Fibroblast of mammary gland (primary cell): ENCODE results near the gene GORASP1.

ENCODE experiments used
- DNase-seq: peaks from one replicate; pipeline ENCODE4 v3.0.0-alpha.2; 2010; ENCODE audit warnings: low read depth
- H3K4me3 ChIP-seq: 2 replicates; pipeline ENCODE4 v1.5.1; 2011; ENCODE audit warnings: low read depth, mild to moderate bottlenecking, low read length, moderate library complexity; ENCODE audit not compliant: control insufficient read depth
- TF ChIP-seq, protein P1 (sequence below): conservative IDR thresholded peaks from 2 replicates; pipeline ENCODE4 v1.5.1; 2011; ENCODE audit warnings: low read depth, low read length, inconsistent platforms; ENCODE audit not compliant: control insufficient read depth, insufficient read depth

GORASP1 gene

DNA sequence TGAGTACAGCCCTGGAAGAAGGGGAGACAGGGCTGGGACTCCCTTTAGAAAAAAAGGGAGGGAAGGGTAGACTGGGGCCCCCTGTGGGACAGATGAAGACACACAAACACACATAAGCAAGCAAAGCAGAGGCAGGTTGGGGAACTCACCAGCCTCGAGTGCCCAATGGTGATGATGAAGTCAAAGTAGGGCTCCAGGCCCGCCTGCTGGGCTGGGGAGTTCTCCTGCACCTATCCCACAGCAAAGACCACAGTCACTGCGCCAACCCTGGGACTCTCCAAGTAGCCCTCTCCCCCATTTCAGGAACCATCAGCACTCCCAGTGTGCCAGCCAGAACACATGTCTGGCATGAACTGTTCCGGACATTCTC is 4.1 kb downstream of the GORASP1 start:
- H3K4me3 ChIP-seq: no peak overlapping the region
- TF ChIP-seq, protein P1, sequence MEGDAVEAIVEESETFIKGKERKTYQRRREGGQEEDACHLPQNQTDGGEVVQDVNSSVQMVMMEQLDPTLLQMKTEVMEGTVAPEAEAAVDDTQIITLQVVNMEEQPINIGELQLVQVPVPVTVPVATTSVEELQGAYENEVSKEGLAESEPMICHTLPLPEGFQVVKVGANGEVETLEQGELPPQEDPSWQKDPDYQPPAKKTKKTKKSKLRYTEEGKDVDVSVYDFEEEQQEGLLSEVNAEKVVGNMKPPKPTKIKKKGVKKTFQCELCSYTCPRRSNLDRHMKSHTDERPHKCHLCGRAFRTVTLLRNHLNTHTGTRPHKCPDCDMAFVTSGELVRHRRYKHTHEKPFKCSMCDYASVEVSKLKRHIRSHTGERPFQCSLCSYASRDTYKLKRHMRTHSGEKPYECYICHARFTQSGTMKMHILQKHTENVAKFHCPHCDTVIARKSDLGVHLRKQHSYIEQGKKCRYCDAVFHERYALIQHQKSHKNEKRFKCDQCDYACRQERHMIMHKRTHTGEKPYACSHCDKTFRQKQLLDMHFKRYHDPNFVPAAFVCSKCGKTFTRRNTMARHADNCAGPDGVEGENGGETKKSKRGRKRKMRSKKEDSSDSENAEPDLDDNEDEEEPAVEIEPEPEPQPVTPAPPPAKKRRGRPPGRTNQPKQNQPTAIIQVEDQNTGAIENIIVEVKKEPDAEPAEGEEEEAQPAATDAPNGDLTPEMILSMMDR: no peak
- no peak for DNase-seq

DNA sequence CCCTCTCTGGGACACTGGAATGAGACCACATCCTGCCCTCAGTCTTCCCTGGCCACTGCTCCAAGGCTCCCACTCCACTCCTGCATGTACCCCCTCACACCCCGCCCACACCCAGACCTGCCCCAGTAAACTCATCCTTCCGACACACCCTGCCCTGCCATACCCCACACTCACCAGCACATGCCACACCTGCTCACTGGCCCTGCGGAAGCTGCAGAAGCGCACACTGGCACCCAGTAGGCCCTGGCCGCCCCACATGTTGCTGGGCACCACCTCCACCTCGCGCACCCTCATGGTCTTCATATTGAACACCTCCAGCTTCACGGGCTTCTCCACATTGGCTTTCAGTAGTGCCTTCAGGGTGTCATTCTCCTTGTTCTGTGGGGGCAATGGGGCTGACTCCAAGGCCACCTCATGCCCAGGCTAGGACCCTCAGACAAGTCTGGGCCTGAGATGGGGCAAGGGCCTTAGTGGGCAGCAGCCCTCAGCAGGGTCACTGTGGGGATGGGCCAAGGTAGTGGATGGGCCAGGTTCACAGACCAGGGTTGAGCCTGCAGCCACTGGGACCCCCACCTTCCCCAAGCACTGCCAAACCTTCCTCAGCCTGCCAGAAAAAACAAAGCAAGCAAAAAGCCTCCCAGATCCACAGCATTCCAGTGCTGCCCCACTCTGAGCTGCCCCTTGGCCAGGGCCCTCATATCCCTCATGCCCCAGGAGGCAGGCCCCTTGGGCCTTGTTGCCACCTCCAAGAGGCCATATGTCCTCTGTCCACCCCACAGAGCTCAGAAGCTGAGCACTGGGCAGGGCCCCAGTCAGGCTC is 4.7 kb downstream of the GORASP1 start:
- H3K4me3 ChIP-seq: no peak overlapping the region
- TF ChIP-seq, protein P1: no peak
- no peak for DNase-seq

DNA sequence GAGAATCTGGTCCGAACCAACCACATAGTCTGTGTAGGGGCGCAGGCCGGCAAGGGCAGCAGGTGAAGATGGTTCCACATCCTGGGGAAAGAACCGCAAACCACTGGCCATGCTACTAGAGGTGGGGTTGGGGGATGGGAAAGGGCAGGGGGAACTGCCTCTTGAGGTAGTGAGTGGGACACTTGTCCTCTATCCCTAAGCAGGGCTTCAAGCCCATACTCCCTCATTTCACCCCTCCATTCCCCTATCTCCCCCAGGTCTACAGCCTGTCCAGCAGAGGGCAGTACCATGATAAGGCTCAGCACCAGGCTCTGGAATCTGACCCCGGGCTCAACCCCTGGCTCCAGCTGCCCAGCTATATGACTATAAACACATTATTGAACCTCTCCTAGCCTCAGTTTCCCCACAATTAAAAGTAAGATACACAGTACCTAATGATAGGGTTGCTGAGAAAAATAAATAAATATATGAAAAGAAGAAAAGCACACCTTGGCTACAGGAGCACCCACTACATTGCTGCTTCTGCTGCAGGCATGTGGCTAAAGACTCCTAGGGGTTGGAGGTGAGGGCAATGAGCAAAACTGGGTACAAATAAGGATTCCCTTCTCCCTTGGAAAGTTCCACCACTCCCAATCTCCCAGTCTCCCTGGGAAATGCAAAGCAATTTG is 6.3 kb downstream of the GORASP1 start:
- H3K4me3 ChIP-seq: no peak overlapping the region
- TF ChIP-seq, protein P1: peak; percentile 74
- DNase-seq: peak; percentile 44

DNA sequence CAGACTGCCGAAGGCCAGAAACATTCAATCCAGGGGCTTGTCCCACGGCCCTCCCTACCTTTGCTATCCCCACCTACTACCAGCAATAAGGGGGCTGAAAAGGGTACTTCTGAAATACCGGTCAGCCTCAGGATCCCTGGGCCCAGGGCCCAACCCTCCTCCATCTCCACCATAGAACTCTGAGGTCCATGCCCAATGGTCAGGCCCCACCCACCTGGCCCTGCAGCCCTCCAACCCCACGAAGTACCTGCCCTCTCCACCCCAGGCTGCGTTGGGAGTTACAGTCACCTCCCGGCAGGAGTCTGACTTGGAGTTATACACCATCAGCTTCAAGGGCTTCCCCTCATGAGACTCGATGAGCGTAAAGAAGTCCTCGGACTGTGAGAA is 6.9 kb downstream of the GORASP1 start:
- H3K4me3 ChIP-seq: no peak overlapping the region
- no peak for DNase-seq
- TF ChIP-seq, protein P1: no peak

DNA sequence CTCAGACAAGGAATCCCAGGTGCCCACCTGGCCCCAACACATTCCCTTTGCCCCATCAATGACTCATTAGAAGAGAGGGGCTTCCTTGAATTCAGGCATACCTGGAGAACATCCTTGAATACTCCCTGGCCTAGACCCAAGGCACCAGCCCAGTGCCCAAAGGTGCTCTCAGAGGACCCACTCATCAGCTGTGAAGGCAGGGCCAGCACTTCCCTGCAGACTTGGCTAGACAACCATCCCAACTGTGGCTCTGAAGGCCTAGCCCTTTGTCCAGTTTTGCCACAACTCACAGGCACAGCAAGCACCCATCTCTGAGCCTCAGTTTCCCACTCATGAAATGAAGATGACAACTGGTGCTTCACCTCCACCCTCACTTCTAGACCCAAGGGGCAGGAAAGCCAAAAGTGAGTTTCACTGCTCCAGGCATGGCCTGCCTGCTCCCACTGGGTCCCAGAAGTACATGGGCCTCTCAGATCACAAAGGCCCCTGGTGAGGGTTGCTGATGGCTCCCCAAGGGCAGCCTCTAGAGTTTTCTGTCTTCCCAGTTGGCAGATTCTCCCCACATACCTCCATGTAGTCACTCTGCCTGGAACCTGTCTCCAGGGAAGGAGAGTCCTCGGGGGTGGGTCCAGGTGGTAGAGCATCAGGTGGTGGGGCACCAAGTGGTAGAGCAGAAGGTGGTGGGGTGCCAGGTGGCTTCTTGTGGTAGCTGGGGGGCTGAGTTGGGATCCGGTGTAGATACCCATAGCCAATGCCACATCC is 7.5 kb downstream of the GORASP1 start:
- TF ChIP-seq, protein P1: no peak
- H3K4me3 ChIP-seq: no peak overlapping the region
- no peak for DNase-seq

DNA sequence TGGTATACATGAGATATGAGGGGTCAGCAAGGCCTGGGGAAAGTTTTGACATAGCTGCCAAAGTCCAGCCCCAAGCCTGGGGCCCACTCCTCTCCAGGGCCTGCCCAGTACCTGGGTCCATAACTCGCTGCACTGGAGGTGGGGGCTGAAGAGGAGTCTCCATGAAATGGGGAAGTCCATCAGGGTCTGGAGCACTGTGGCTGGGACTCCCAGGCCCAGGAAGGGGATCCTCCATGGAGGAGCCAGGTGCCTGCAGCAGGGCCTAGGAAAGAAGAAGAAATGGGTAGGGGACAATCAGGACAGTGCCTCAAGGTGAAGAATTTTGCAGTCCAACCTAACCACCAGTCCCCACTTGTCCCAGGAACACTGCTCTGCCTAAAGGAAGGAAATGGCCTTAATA is 8.2 kb downstream of the GORASP1 start:
- H3K4me3 ChIP-seq: no peak overlapping the region
- no peak for DNase-seq
- TF ChIP-seq, protein P1: no peak
